OCI-LY1 (cell line): ENCODE data around the gene UBTD2.
"Not testable (repeated sequence)": the region's sequence is repeated elsewhere in the genome, so short reads cannot be mapped to it uniquely, and the experiment has no call there.

Experiments used
- EZH2 ChIP-seq: fragments of 200-600 bp; sonication (generic), shearing (Covaris generic); IDR thresholded peaks from 2 replicates; pipeline ENCODE4 v1.8.0; 2017; ENCODE audit warnings: borderline replicate concordance, mixed run types, mild to moderate bottlenecking, antibody characterized with exemption, low read length, moderate library complexity, mixed read lengths
- TF ChIP-seq, protein P1 (sequence below): fragments of 200-600 bp; sonication (generic), shearing (Covaris generic); IDR thresholded peaks from 2 replicates; pipeline ENCODE4 v1.5.1; 2017; ENCODE audit warnings: mild to moderate bottlenecking, antibody characterized with exemption, low read length, moderate library complexity, mixed read lengths

DNA sequence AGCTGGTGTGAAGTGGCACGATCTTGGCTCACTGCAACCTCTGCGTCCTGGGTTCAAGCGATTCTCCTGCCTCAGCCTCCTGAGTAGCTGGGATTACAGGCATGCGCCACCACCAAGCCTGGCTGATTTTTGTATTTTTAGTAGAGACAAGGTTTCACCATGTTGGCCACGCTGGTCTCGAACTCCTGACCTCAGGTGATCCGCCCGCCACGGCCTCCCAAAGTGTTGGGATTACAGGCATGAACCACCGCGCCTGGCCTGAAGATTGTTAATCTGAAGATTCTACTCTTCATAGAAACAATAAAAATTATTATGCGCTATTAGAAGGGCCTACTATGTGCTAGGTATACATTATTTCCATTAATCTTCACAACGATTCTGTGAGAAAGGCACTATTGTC, 43.3 kb upstream of the UBTD2 start:
- TF ChIP-seq, protein P1, sequence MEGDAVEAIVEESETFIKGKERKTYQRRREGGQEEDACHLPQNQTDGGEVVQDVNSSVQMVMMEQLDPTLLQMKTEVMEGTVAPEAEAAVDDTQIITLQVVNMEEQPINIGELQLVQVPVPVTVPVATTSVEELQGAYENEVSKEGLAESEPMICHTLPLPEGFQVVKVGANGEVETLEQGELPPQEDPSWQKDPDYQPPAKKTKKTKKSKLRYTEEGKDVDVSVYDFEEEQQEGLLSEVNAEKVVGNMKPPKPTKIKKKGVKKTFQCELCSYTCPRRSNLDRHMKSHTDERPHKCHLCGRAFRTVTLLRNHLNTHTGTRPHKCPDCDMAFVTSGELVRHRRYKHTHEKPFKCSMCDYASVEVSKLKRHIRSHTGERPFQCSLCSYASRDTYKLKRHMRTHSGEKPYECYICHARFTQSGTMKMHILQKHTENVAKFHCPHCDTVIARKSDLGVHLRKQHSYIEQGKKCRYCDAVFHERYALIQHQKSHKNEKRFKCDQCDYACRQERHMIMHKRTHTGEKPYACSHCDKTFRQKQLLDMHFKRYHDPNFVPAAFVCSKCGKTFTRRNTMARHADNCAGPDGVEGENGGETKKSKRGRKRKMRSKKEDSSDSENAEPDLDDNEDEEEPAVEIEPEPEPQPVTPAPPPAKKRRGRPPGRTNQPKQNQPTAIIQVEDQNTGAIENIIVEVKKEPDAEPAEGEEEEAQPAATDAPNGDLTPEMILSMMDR, result not testable (repeated sequence)
- TF ChIP-seq EZH2, result not testable (repeated sequence)
